ENCODE results near the gene PFKFB3. TPM values are rescaled to one million over a fixed set of nuclear protein-coding genes. Genes with fewer than 3 reads are reported as not detected.

PFKFB3 gene
- total and polyA plus RNA-seq, 2 of the 13 experiments (the other 11 are each of a cell fraction or from before 2014, with no cell fraction given): 1.2 to 13.3 TPM

GRCh38 chr10:6201516-6201975 is 1.2 kb upstream of the PFKFB3 start (continued):
- TF ChIP-seq ZNF232 (CRISPR knock-in tag; IDR thresholded peaks at IDR 0.05; ENCODE audit: borderline replicate concordance) (0 out of 2 replicates have a peak, but pooled peaks have one; percentile 40), HMG20B (CRISPR knock-in tag; conservative IDR thresholded peaks at IDR 0.05) (no peak), ZNF589 (CRISPR knock-in tag; conservative IDR thresholded peaks at IDR 0.05) (peak; percentile 73), GZF1 (CRISPR knock-in tag; IDR thresholded peaks at IDR 0.05) (peak; percentile 31; the same call in 1 of the 2 replicates), NFYC (CRISPR knock-in tag; IDR thresholded peaks at IDR 0.05) (peak; percentile 35; the same call in 1 of the 2 replicates), SETDB1 (CRISPR knock-in tag; IDR thresholded peaks at IDR 0.05; ENCODE audit: borderline replicate concordance) (no peak), ZNF343 (CRISPR knock-in tag; IDR thresholded peaks at IDR 0.05) (no peak), TBX2 (CRISPR knock-in tag; IDR thresholded peaks at IDR 0.05; ENCODE audit: borderline replicate concordance) (0 out of 2 replicates have a peak, but pooled peaks have one; percentile 9), ARNT2 (CRISPR knock-in tag; IDR thresholded peaks at IDR 0.05; ENCODE audit: low read depth) (peak; percentile 21; the same call in 1 of the 2 replicates), PHF21A (CRISPR knock-in tag; IDR thresholded peaks at IDR 0.05) (peak; percentile 75; the same call in 1 of the 2 replicates), FOXP4 (CRISPR knock-in tag; IDR thresholded peaks at IDR 0.05) (peak; percentile 43; the same call in 1 of the 2 replicates), XBP1 (CRISPR knock-in tag; IDR thresholded peaks at IDR 0.05) (no peak), ZNF781 (CRISPR knock-in tag; IDR thresholded peaks at IDR 0.05; ENCODE audit: borderline replicate concordance, not compliant biosample characterization) (no peak), PAWR (CRISPR knock-in tag; IDR thresholded peaks at IDR 0.05; ENCODE audit: borderline replicate concordance) (no peak), MEIS2 (CRISPR knock-in tag; IDR thresholded peaks at IDR 0.05) (peak; percentile 74; the same call in 1 of the 2 replicates)
- TF ChIP-seq, protein P1, sequence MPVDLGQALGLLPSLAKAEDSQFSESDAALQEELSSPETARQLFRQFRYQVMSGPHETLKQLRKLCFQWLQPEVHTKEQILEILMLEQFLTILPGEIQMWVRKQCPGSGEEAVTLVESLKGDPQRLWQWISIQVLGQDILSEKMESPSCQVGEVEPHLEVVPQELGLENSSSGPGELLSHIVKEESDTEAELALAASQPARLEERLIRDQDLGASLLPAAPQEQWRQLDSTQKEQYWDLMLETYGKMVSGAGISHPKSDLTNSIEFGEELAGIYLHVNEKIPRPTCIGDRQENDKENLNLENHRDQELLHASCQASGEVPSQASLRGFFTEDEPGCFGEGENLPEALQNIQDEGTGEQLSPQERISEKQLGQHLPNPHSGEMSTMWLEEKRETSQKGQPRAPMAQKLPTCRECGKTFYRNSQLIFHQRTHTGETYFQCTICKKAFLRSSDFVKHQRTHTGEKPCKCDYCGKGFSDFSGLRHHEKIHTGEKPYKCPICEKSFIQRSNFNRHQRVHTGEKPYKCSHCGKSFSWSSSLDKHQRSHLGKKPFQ (CRISPR knock-in tag; IDR thresholded peaks at IDR 0.05; ENCODE audit: insufficient replicate concordance): no peak
- TF ChIP-seq, protein P2, sequence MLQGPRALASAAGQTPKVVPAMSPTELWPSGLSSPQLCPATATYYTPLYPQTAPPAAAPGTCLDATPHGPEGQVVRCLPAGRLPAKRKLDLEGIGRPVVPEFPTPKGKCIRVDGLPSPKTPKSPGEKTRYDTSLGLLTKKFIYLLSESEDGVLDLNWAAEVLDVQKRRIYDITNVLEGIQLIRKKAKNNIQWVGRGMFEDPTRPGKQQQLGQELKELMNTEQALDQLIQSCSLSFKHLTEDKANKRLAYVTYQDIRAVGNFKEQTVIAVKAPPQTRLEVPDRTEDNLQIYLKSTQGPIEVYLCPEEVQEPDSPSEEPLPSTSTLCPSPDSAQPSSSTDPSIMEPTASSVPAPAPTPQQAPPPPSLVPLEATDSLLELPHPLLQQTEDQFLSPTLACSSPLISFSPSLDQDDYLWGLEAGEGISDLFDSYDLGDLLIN (CRISPR knock-in tag; IDR thresholded peaks at IDR 0.05; ENCODE audit: borderline replicate concordance): peak; percentile 24; the same call in 1 of the 2 replicates
- TF ChIP-seq, protein P3, sequence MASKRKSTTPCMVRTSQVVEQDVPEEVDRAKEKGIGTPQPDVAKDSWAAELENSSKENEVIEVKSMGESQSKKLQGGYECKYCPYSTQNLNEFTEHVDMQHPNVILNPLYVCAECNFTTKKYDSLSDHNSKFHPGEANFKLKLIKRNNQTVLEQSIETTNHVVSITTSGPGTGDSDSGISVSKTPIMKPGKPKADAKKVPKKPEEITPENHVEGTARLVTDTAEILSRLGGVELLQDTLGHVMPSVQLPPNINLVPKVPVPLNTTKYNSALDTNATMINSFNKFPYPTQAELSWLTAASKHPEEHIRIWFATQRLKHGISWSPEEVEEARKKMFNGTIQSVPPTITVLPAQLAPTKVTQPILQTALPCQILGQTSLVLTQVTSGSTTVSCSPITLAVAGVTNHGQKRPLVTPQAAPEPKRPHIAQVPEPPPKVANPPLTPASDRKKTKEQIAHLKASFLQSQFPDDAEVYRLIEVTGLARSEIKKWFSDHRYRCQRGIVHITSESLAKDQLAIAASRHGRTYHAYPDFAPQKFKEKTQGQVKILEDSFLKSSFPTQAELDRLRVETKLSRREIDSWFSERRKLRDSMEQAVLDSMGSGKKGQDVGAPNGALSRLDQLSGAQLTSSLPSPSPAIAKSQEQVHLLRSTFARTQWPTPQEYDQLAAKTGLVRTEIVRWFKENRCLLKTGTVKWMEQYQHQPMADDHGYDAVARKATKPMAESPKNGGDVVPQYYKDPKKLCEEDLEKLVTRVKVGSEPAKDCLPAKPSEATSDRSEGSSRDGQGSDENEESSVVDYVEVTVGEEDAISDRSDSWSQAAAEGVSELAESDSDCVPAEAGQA (IDR thresholded peaks at IDR 0.05; ENCODE audit: low read depth): no peak
- TF ChIP-seq, protein P3 (CRISPR knock-in tag; IDR thresholded peaks at IDR 0.05; ENCODE audit: borderline replicate concordance): 0 out of 2 replicates have a peak, but pooled peaks have one; percentile 21
